Tibial artery (tissue), 4 donors: ENCODE measurements around the gene KRTAP23-1.
A peak's percentile ranks its signal among the peaks of the same experiment; 100 is the strongest.

Experiments
- DNase-seq, 2 donors: peaks; one replicate each; pipeline ENCODE4 v3.0.0-alpha.2; 2019
- H3K27ac ChIP-seq, 2 donors: fragments of 200-600 bp; sonication (generic) in 1 of 2; 1 replicate in 1 of 2; 2 replicates in 1 of 2; pipeline ENCODE4 v1.5.1; 2018 to 2019; ENCODE audit warnings: mild to moderate bottlenecking in 1 of 2
- H3K27me3 ChIP-seq, 2 donors: fragments of 200-600 bp; sonication (generic) in 1 of 2; one replicate each; pipeline versions ENCODE4 v1.5.1 to v1.6.0; 2016 to 2019
- H3K36me3 ChIP-seq, 3 donors: fragments of 200-600 bp; sonication (generic) in 2 of 3; one replicate each; pipeline ENCODE4 v1.5.1; 2016 to 2019; ENCODE audit warnings: mild to moderate bottlenecking in 2 of 3
- H3K4me1 ChIP-seq, 4 donors: fragments of 200-600 bp; sonication (generic) in 2 of 4; 1 replicate in 3 of 4; 2 replicates in 1 of 4; pipeline ENCODE4 v1.5.1; 2016 to 2019
- H3K4me3 ChIP-seq, 2 donors: fragments of 200-600 bp; sonication (generic) in 1 of 2; 1 replicate in 1 of 2; 2 replicates in 1 of 2; pipeline ENCODE4 v1.5.1; 2018 to 2019; ENCODE audit warnings: mild to moderate bottlenecking in 2 of 2
- H3K9me3 ChIP-seq, 3 donors: fragments of 200-600 bp; sonication (generic) in 1 of 3; one replicate each; pipeline ENCODE4 v1.5.1; 2016 to 2019
- CTCF ChIP-seq, 2 experiments: fragments of 200-600 bp in 1 of 2; fragments of 450-650 bp in 1 of 2; IDR thresholded peaks; one replicate each; pipeline ENCODE4 v1.5.1; 2017 to 2019; ENCODE audit warnings: antibody characterized with exemption in 2 of 2, mild to moderate bottlenecking in 1 of 2, moderate library complexity in 1 of 2
- intact Hi-C: fragments of 100-400 bp; cut with DNase I; formaldehyde crosslinking; loops from one replicate; pipeline ENCODE4 v1.15.0; 2023; ENCODE audit warnings: low total_unique reads

Gene KRTAP23-1

DNA sequence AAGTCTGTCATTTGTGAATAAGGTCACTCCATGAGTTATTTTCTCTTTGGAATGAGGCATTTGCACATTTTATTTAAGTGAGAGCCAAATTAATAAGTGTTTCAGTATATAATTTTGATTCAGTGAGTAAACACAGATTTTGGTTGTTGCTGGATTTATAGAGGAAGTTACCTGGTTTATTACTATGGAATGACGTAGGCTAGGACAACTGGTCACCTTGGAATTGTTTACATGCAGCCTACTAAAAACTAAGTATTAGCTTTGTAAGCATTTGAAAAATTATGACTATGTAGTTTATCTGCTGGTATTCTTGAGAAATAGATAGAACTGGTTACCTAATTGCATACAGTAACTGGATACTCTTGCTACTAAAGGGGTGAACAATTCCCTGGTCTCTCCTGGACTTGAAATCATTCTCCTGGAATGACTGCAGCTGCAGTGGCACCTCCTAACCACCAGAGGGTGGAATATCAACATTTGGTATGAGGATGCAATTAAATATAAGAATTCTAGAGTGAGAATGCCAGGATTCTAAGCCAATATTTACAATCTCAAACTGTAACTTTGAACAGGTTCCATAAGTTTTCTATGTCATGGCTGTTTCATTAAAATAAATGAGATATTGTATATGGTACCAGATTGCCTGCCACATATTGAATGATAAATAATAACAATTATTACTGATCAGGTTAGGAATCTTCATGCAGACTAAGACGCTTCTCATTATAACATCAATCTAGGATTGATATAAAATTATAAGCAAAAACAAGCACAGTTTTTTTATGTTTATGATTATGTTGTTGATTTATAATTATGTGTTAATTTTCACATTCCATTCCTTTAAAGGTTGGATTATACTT lies 7.5 kb downstream of the KRTAP23-1 start:
- Histone ChIP-seq H3K4me1 (peaks cover 0 to 29% (median 3%) of the 10 kb centered on the region in 4 donors), H3K36me3 (no peaks in the 10 kb centered on the region), H3K4me3 (no peak overlapping the region), H3K27ac (no peak overlapping the region), H3K9me3 (no peaks in the 10 kb centered on the region), H3K27me3 (no peaks in the 10 kb centered on the region)
- DNase-seq: peak in 1 of 2 donors; percentile 33
- peak; percentile 58 to 81 for TF ChIP-seq CTCF (IDR thresholded peaks at IDR 0.05)
- intact Hi-C loops: no loop called here

- H3K27ac ChIP-seq: no peak overlapping the region
- no peaks in the 10 kb centered on the region for H3K9me3 ChIP-seq
- peaks cover 0 to 36% (median 3%) of the 10 kb centered on the region in 4 donors for H3K4me1 ChIP-seq
- H3K36me3 ChIP-seq: no peaks in the 10 kb centered on the region
- H3K27me3 ChIP-seq: no peaks in the 10 kb centered on the region
- intact Hi-C loops: no loop called here
- TF ChIP-seq CTCF (IDR thresholded peaks at IDR 0.05): no peak
- no peak for DNase-seq
- H3K4me3 ChIP-seq: no peak overlapping the region
Measured at GRCh38 chr21:30338717-30339116, 9.7 kb downstream of the KRTAP23-1 start.

GRCh38 chr21:30337772-30338171 lies 10.6 kb downstream of the KRTAP23-1 start:
- no peaks in the 10 kb centered on the region for H3K36me3 ChIP-seq
- peaks cover 0 to 43% (median 3%) of the 10 kb centered on the region in 4 donors for H3K4me1 ChIP-seq
- no peaks in the 10 kb centered on the region for H3K27me3 ChIP-seq
- no peak for TF ChIP-seq CTCF (IDR thresholded peaks at IDR 0.05)
- no peak overlapping the region for H3K4me3 ChIP-seq
- no peak overlapping the region for H3K27ac ChIP-seq
- intact Hi-C loops: no loop called here
- no peaks in the 10 kb centered on the region for H3K9me3 ChIP-seq
- DNase-seq: no peak

GRCh38 chr21:30337276-30337744 lies 11.1 kb downstream of the KRTAP23-1 start, which contains the start of gene KRTAP27-1:
Gene KRTAP27-1, minus strand, starts transcription at chr21:30337694. Its CDS starts 26 bp downstream, at chr21:30337668.
- no peaks in the 10 kb centered on the region for H3K9me3 ChIP-seq
- no peak for DNase-seq
- no peak for TF ChIP-seq CTCF (IDR thresholded peaks at IDR 0.05)
- H3K27me3 ChIP-seq: no peaks in the 10 kb centered on the region
- peak within 1 kb of the TSS in 1 of 2 donors; percentile 20 for H3K27ac ChIP-seq
- no peaks in the 10 kb centered on the region for H3K36me3 ChIP-seq
- intact Hi-C loops: no loop called here
- H3K4me1 ChIP-seq: peaks cover 0 to 43% (median 3%) of the 10 kb centered on the region in 4 donors
- H3K4me3 ChIP-seq: no peak within 1 kb of the TSS

DNA sequence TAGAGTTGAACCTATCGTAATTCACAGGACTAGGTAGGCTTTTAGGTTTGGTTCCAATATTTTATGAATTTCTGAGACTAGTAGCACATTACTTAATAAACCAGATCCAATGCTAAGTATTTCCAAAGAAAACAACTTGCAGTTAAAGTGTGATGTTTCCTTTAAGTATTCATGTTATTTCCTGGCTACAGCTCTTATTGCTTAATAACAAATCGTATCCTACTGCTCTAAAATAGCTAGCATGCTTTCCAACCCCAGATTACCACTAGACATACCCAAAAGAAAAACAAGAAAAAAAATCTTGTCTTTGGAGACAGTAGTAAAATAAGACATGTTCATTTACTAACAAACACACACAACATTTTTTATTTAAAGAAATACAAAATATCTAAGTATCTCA lies 11.8 kb downstream of the KRTAP23-1 start:
- H3K4me3 ChIP-seq: no peak overlapping the region
- H3K36me3 ChIP-seq: no peaks in the 10 kb centered on the region
- DNase-seq: no peak
- H3K9me3 ChIP-seq: no peaks in the 10 kb centered on the region
- no peak for TF ChIP-seq CTCF (IDR thresholded peaks at IDR 0.05)
- intact Hi-C loops: no loop called here
- no peaks in the 10 kb centered on the region for H3K27me3 ChIP-seq
- H3K4me1 ChIP-seq: peaks cover 0 to 43% (median 3%) of the 10 kb centered on the region in 4 donors
- H3K27ac ChIP-seq: peak overlapping the region in 1 of 2 donors; percentile 20
